GM12878 (cell line): ENCODE results near the gene COQ2. TPM values are rescaled to one million over a fixed set of nuclear protein-coding genes. Genes with fewer than 3 reads are reported as not detected.

Experiments used
- ATAC-seq: fragments of 200-7000 bp; cut with Tn5 transposase; 3 replicates; pipeline ENCODE4 v1.9.1; 2020; ENCODE audit warnings: mild to moderate bottlenecking, moderate library complexity
- BruUV-seq: library from RNA; stranded (reverse); fragments of 400-500 nt; replicated peaks from 2 replicates; lab custom pipeline; 2021; lab: Mats Ljungman, UMichigan
- CTCF ChIA-PET: fragments of 300-600 bp; sonication (Branson Sonifier 250); formaldehyde crosslinking; extraction: SDS; loops from one replicate; lab custom pipeline; 2021; ENCODE audit warnings: inconsistent platforms; lab: Yijun Ruan, JAX
- POLR2A ChIA-PET: fragments of 350-600 bp; formaldehyde crosslinking; extraction: SDS; loops from one replicate; lab custom pipeline; 2021; ENCODE audit warnings: inconsistent platforms; lab: Charles Lee
- RAD21 ChIA-PET: fragments of 300-600 bp; sonication (Branson Sonifier 250); formaldehyde crosslinking; loops from one replicate; lab custom pipeline; 2023; ENCODE audit warnings: antibody characterized with exemption; ENCODE audit not compliant: unreplicated experiment; lab: Charles Lee
- SMC1A ChIA-PET: fragments of 300-600 bp; sonication (Branson Sonifier 250); formaldehyde crosslinking; loops from one replicate; lab custom pipeline; 2023; ENCODE audit not compliant: unreplicated experiment, uncharacterized antibody; lab: Charles Lee
- DNase-seq: peaks from one replicate; pipeline ENCODE4 v3.0.0-alpha.2; 2011; ENCODE audit warnings: low read depth, low spot score
- FAIRE-seq: peaks from 3 replicates; lab custom pipeline; 2011; peaks lifted over from hg19 to GRCh38; lab: Jason Lieb, UNC
- H2AFZ ChIP-seq: 2 replicates; pipeline ENCODE4 v1.6.0; 2011; ENCODE audit warnings: low read depth, low read length, control low read depth; ENCODE audit not compliant: control insufficient read depth
- H3K27ac ChIP-seq: 2 replicates; pipeline ENCODE4 v1.5.1; 2011; ENCODE audit warnings: control low read depth; ENCODE audit not compliant: control insufficient read depth, insufficient read depth
- H3K27me3 ChIP-seq, 2 experiments: replicated peaks in 1 of 2; 2 replicates each; pipeline versions ENCODE4 v1.6.0 to v1.6.1; 2011; ENCODE audit warnings: low read length in 1 of 2; ENCODE audit not compliant: control insufficient read depth in 2 of 2, insufficient read depth in 2 of 2
- H3K36me3 ChIP-seq, 2 experiments: 2 replicates each; pipeline ENCODE4 v1.5.1; 2011; ENCODE audit warnings: low read length in 1 of 2; ENCODE audit not compliant: control insufficient read depth in 2 of 2, insufficient read depth in 2 of 2
- H3K4me1 ChIP-seq: 2 replicates; pipeline ENCODE4 v1.6.1; 2011; ENCODE audit warnings: mild to moderate bottlenecking, low read length, moderate library complexity, mixed read lengths; ENCODE audit not compliant: control insufficient read depth, insufficient read depth
- H3K4me2 ChIP-seq: 2 replicates; pipeline ENCODE4 v1.6.0; 2011; ENCODE audit warnings: control low read depth; ENCODE audit not compliant: control insufficient read depth, insufficient read depth
- H3K4me3 ChIP-seq: fragments of 200-600 bp; sonication (generic); 2 replicates; pipeline ENCODE4 v1.5.1; 2016
- H3K79me2 ChIP-seq: 2 replicates; pipeline ENCODE4 v1.6.0; 2011; ENCODE audit warnings: low read length; ENCODE audit not compliant: control insufficient read depth, insufficient read depth
- H3K9ac ChIP-seq: 2 replicates; pipeline ENCODE4 v1.8.0; 2011; ENCODE audit warnings: low read length, control low read depth, mixed read lengths; ENCODE audit not compliant: control insufficient read depth, insufficient read depth
- H3K9me3 ChIP-seq: replicated peaks from 3 replicates; pipeline ENCODE4 v1.5.1; 2011; ENCODE audit warnings: mild to moderate bottlenecking, low read length; ENCODE audit not compliant: control insufficient read depth, insufficient read depth
- H4K20me1 ChIP-seq: 2 replicates; pipeline ENCODE4 v1.6.0; 2011; ENCODE audit not compliant: control insufficient read depth, insufficient read depth
- ATF2 ChIP-seq: IDR thresholded peaks from 2 replicates; pipeline ENCODE4 v1.6.1; 2012; ENCODE audit warnings: low read length, inconsistent platforms
- CHD2 ChIP-seq: IDR thresholded peaks from 2 replicates; pipeline ENCODE4 v1.6.1; 2011; ENCODE audit warnings: low read depth, low read length, improper control_type of control experiment, borderline replicate concordance
- ETV6 ChIP-seq, 2 experiments: fragments of 450-650 bp in 1 of 2; IDR thresholded peaks in 1 of 2; conservative IDR thresholded peaks in 1 of 2; 2 replicates each; pipeline ENCODE4 v1.6.1; 2014; ENCODE audit warnings: antibody characterized with exemption in 1 of 2, borderline replicate concordance in 1 of 2, low read depth in 1 of 2, mild to moderate bottlenecking in 1 of 2, moderate library complexity in 1 of 2
- GATAD2B ChIP-seq: fragments of 450-650 bp; conservative IDR thresholded peaks from 2 replicates; pipeline ENCODE4 v1.6.1; 2017; ENCODE audit warnings: low read depth, mild to moderate bottlenecking, moderate library complexity
- HDAC2 ChIP-seq: fragments of 200-600 bp; sonication (generic); IDR thresholded peaks from 2 replicates; pipeline ENCODE4 v1.6.1; 2017
- IKZF2 ChIP-seq, 2 experiments: fragments of 450-650 bp; IDR thresholded peaks; 2 replicates each; pipeline ENCODE4 v1.6.1; 2017; ENCODE audit warnings: mild to moderate bottlenecking in 2 of 2, moderate library complexity in 2 of 2
- RAD51 ChIP-seq: fragments of 450-650 bp; IDR thresholded peaks from 2 replicates; pipeline ENCODE4 v1.6.1; 2016; ENCODE audit warnings: moderate library complexity, mild to moderate bottlenecking, inconsistent platforms
- RELA ChIP-seq: fragments of 450-650 bp; IDR thresholded peaks from 2 replicates; pipeline ENCODE4 v1.8.0; 2014; ENCODE audit warnings: borderline replicate concordance; ENCODE audit not compliant: partially characterized antibody
- RELB ChIP-seq: fragments of 450-650 bp; IDR thresholded peaks from 2 replicates; pipeline ENCODE4 v1.6.1; 2017; ENCODE audit warnings: low read depth, mild to moderate bottlenecking, moderate library complexity
- SIX5 ChIP-seq: IDR thresholded peaks from 2 replicates; pipeline ENCODE4 v1.6.1; 2011; ENCODE audit warnings: mild to moderate bottlenecking, low read depth, low read length, moderate library complexity; ENCODE audit not compliant: severe bottlenecking
- SMAD1 ChIP-seq: fragments of 450-650 bp; IDR thresholded peaks from 2 replicates; pipeline ENCODE4 v1.6.1; 2018; ENCODE audit warnings: mild to moderate bottlenecking, low read depth; ENCODE audit not compliant: partially characterized antibody
- SUZ12 ChIP-seq: fragments of 200-600 bp; sonication (generic); IDR thresholded peaks from one replicate; pipeline ENCODE4 v1.6.1; 2018; ENCODE audit warnings: antibody characterized with exemption, mild to moderate bottlenecking; ENCODE audit not compliant: unreplicated experiment
- ZNF207 ChIP-seq: fragments of 450-650 bp; IDR thresholded peaks from 2 replicates; pipeline ENCODE4 v1.6.1; 2014; ENCODE audit warnings: antibody characterized with exemption, mild to moderate bottlenecking, borderline replicate concordance
- WGBS: methylation state at CpG from one replicate; pipeline ENCODE4 v1.1.6; 2016; ENCODE audit warnings: low lambda C conversion rate; ENCODE audit not compliant: insufficient replicate concordance, insufficient coverage; ENCODE audit errors: missing lambda C conversion rate; 5-methylcytosine and 5-hydroxymethylcytosine counted together
- in situ Hi-C: fragments of 300-500 bp; cut with MboI; formaldehyde crosslinking; loops from 9 replicates; pipeline ENCODE4 v1.14.3; 2018; ENCODE audit warnings: mixed read lengths
- intact Hi-C: fragments of 100-400 bp; cut with micrococcal nuclease; formaldehyde crosslinking; loops from one replicate; pipeline ENCODE4 v1.14.2; 2022; ENCODE audit not compliant: unreplicated experiment
- polyA plus RNA-seq, 11 experiments: library from polyadenylated mRNA; depleted of rRNA in 4 of 11; unstranded in 6 of 11; stranded (reverse) in 5 of 11; fragments of >200 nt; fragmentation: Nextera tagmentation in 4 of 11; fragmentation: Illumina TruSeq in 1 of 11; extraction: Ambion mirVana in 4 of 11; extraction: Trizol in 1 of 11; gene quantifications; 1 replicate in 1 of 11; 2 replicates in 10 of 11; pipeline versions ENCODE4 v1.2.1 to v1.2.3, GENCODE V29; 2011 to 2016; ENCODE audit warnings: inconsistent platforms in 2 of 11, missing spikeins in 2 of 11, low read depth in 1 of 11
- total RNA-seq, 4 experiments: library from RNA; depleted of rRNA in 3 of 4; stranded (reverse); fragments of >200 nt in 3 of 4; fragmentation: Illumina TruSeq in 1 of 4; extraction: Trizol in 1 of 4; gene quantifications; 2 replicates each; pipeline versions ENCODE4 v1.2.1 to v1.2.3, GENCODE V29; 2013 to 2021
- TF ChIP-seq, protein P1 (sequence below): fragments of 450-650 bp; IDR thresholded peaks from 2 replicates; pipeline ENCODE4 v1.6.1; 2017; ENCODE audit warnings: antibody characterized with exemption, mild to moderate bottlenecking, moderate library complexity
- TF ChIP-seq, protein P2 (sequence below): IDR thresholded peaks from 2 replicates; pipeline ENCODE4 v1.6.1; 2011; ENCODE audit warnings: borderline replicate concordance, low read depth, mild to moderate bottlenecking, moderate library complexity, low read length; ENCODE audit not compliant: insufficient read depth, poor library complexity, severe bottlenecking

Gene COQ2
- total and polyA plus RNA-seq, 10 of the 15 experiments (the other 5 are each of a cell fraction or from before 2014, with no cell fraction given) = 5.0 to 46.7 (median 19.1) TPM

DNA sequence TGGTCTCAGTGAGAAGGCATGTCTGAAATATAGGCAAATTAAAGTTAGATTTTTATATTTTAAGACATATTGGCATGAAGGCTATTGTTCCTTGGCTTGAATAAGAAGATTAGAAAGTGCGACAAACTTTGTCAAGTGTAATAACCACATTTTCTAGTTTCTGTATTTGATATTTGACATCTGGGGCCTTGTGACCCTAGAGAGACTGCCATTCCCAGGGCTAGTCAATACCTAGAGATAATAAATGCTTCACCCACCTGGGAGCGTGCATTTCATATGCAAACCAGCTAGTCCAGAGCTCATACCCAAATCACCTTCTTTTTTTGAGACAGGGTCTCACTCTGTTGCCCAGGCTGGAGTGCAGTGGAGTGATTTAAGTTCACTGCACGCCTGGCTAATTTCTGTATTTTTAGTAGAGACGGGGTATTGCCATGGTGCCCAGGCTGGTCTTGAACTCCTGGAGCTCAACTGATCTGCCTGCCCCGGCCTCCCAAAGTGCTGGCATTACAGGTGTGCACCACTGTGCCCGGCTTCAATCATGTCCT, 62.6 kb downstream of the COQ2 start:
- Histone ChIP-seq H3K9ac (no peak overlapping the region), H3K4me1 (peaks cover 64% of the 10 kb centered on the region)
- TF ChIP-seq HDAC2 (no peak), IKZF2 (IDR thresholded peaks at IDR 0.05) (peak; percentile 62 to 64), GATAD2B (peak; percentile 73; the same call in 1 of the 2 replicates), ETV6 (conservative IDR thresholded peaks at IDR 0.05 in 1 of 2, IDR thresholded peaks at IDR 0.05 in 1 of 2; ENCODE audit: borderline replicate concordance in 1 of 2, low read depth in 1 of 2) (peak in 1 of 2 experiments; percentile 39; a peak in 2 of 4 replicates), SMAD1 (peak; percentile 66), SIX5 (no peak), CHD2 (no peak), RELA (peak; percentile 31), SUZ12 (no peak), ZNF207 (no peak), RAD51 (0 out of 2 replicates have a peak, but pooled peaks have one; percentile 64), RELB (peak; percentile 57; the same call in 1 of the 2 replicates), ATF2 (peak; percentile 76)
- TF ChIP-seq, protein P1, sequence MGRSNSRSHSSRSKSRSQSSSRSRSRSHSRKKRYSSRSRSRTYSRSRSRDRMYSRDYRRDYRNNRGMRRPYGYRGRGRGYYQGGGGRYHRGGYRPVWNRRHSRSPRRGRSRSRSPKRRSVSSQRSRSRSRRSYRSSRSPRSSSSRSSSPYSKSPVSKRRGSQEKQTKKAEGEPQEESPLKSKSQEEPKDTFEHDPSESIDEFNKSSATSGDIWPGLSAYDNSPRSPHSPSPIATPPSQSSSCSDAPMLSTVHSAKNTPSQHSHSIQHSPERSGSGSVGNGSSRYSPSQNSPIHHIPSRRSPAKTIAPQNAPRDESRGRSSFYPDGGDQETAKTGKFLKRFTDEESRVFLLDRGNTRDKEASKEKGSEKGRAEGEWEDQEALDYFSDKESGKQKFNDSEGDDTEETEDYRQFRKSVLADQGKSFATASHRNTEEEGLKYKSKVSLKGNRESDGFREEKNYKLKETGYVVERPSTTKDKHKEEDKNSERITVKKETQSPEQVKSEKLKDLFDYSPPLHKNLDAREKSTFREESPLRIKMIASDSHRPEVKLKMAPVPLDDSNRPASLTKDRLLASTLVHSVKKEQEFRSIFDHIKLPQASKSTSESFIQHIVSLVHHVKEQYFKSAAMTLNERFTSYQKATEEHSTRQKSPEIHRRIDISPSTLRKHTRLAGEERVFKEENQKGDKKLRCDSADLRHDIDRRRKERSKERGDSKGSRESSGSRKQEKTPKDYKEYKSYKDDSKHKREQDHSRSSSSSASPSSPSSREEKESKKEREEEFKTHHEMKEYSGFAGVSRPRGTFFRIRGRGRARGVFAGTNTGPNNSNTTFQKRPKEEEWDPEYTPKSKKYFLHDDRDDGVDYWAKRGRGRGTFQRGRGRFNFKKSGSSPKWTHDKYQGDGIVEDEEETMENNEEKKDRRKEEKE = no peak
- TF ChIP-seq, protein P2, sequence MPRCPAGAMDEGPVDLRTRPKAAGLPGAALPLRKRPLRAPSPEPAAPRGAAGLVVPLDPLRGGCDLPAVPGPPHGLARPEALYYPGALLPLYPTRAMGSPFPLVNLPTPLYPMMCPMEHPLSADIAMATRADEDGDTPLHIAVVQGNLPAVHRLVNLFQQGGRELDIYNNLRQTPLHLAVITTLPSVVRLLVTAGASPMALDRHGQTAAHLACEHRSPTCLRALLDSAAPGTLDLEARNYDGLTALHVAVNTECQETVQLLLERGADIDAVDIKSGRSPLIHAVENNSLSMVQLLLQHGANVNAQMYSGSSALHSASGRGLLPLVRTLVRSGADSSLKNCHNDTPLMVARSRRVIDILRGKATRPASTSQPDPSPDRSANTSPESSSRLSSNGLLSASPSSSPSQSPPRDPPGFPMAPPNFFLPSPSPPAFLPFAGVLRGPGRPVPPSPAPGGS = peak; percentile 55

More for the DNA sequence above, 62.6 kb downstream of the COQ2 start:
- BruUV-seq = no TSS peak
- no peaks in the 10 kb centered on the region for H3K27me3 ChIP-seq
- intact Hi-C loops = loop anchor here (1.0 kb wide), 2 partner anchors 9 to 18 kb away; no protein-coding TSS in a partner anchor
- peak overlapping the region; percentile 89 for H3K27ac ChIP-seq
- H3K79me2 ChIP-seq = no peaks in the 10 kb centered on the region; the same call in 1 of the 2 replicates
- no peak overlapping the region for H3K4me3 ChIP-seq
- H3K9me3 ChIP-seq = no peaks in the 10 kb centered on the region; the same call in 2 of the 3 replicates
- POLR2A ChIA-PET = interaction anchor here (0.6 to 6.8 kb wide), 6 partner anchors 13 to 110 kb away, joined by 3 to 77 read pairs (median 4); partner anchors contain the start of gene PLAC8
- H3K4me2 ChIP-seq = peak overlapping the region; percentile 57
- 10% methylated on average over 6 of the region's 6 CpGs for WGBS
- RAD21 ChIA-PET = interaction anchor here (0.6 to 2.7 kb wide), 23 partner anchors 9 to 150 kb away, joined by 3 to 26 read pairs (median 5); partner anchors contain the start of gene PLAC8
- no peaks in the 10 kb centered on the region for H4K20me1 ChIP-seq
- CTCF ChIA-PET = interaction anchor here (0.9 to 4.8 kb wide), 10 partner anchors 11 to 147 kb away, joined by 3 to 33 read pairs (median 4); no protein-coding TSS in a partner anchor
- no peak overlapping the region for H2AFZ ChIP-seq
- peak; percentile 93 for DNase-seq
- no peaks in the 10 kb centered on the region for H3K36me3 ChIP-seq
- FAIRE-seq = no peak
- SMC1A ChIA-PET = interaction anchor here (1.0 to 10.4 kb wide), 16 partner anchors 9 to 130 kb away, joined by 3 to 183 read pairs (median 8); partner anchors contain the start of genes COQ2 and PLAC8
- peak; percentile 53 for ATAC-seq
- in situ Hi-C loops = no loop called here
